Measurements from ENCODE around the gene ZNF385B.

DNA sequence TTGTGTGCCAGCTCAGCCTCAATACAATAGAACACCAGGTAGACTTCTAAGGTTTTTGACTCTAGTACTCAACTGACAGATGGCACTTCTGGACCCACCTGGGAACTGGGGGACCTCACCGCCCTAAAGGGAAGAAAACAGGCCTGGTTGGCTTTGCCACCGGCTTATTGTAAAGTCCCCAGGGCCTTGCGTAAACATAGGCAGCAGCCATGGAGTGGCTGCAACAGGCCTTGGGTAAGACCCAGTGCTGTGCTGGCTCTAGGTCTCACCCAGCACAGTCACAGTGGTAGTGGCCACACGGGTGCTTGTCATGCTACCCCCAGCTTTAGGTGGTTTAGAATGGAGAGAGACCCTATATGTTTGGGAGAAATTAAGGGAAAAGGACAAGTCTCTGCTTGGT lies 366.1 kb downstream of the ZNF385B start:
- TF ChIP-seq CTCF (IDR thresholded peaks at IDR 0.05): no peak
- TF ChIP-seq POLR2A (IDR thresholded peaks at IDR 0.05): no peak

Measured in uterus (tissue), 2 donors.